ENCODE data around the gene C1orf232. TPM values are rescaled to one million over a fixed set of nuclear protein-coding genes. Genes with fewer than 3 reads are reported as not detected.

The C1orf232 gene
- total and polyA plus RNA-seq, 9 of the 15 experiments (the other 6 are each of a cell fraction or from before 2014, with no cell fraction given): not detected

- TF ChIP-seq ZHX1 (conservative IDR thresholded peaks at IDR 0.05; ENCODE audit: low read length): no peak
- TF ChIP-seq FOXJ2 (tag; IDR thresholded peaks at IDR 0.05): 0 out of 2 replicates have a peak, but pooled peaks have one; percentile 75
- no peak for TF ChIP-seq THAP7 (CRISPR knock-in tag; IDR thresholded peaks at IDR 0.05)
- peak; percentile 41 for TF ChIP-seq MEIS2 (IDR thresholded peaks at IDR 0.05; ENCODE audit: partially characterized antibody)
- TF ChIP-seq ZNF217 (CRISPR knock-in tag; IDR thresholded peaks at IDR 0.05): no peak
- TF ChIP-seq ZNF644 (tag; IDR thresholded peaks at IDR 0.05; ENCODE audit: low read depth): peak; percentile 81
- TF ChIP-seq GTF2F1 (IDR thresholded peaks at IDR 0.05; ENCODE audit: low read depth, low read length): no peak
- no peak for TF ChIP-seq E4F1 (CRISPR knock-in tag; IDR thresholded peaks at IDR 0.05; ENCODE audit: borderline replicate concordance)
- TF ChIP-seq ZNF280B (CRISPR knock-in tag; IDR thresholded peaks at IDR 0.05): no peak
- no peak for TF ChIP-seq KLF16 (IDR thresholded peaks at IDR 0.05)
- TF ChIP-seq SAP30 (IDR thresholded peaks at IDR 0.05; ENCODE audit: borderline replicate concordance, insufficient read depth, low read depth, low read length, poor library complexity, severe bottlenecking): no peak
- no peak for TF ChIP-seq RFX5 (IDR thresholded peaks at IDR 0.05; ENCODE audit: low read depth, low read length)
- no peak for TF ChIP-seq NFIX (CRISPR knock-in tag; IDR thresholded peaks at IDR 0.05; ENCODE audit: low read depth)
- TF ChIP-seq MECOM (CRISPR knock-in tag; IDR thresholded peaks at IDR 0.05): 0 out of 2 replicates have a peak, but pooled peaks have one; percentile 34
- no peak for TF ChIP-seq CC2D1A (IDR thresholded peaks at IDR 0.05)
- no peak for TF ChIP-seq PRMT5 (CRISPR knock-in tag; IDR thresholded peaks at IDR 0.05)
- TF ChIP-seq ZBTB34 (CRISPR knock-in tag; IDR thresholded peaks at IDR 0.05): no peak
- TF ChIP-seq SRSF7 (optimal IDR thresholded peaks at IDR 0.05; ENCODE audit: low read depth, low read length): no peak
Observed at GRCh38 chr1:26122988-26123973, 45.5 kb downstream of the C1orf232 start (continued).
